NCI-H1092 (cell line): ENCODE results near the gene FASTK.
"Not testable (repeated sequence)": the region's sequence is repeated elsewhere in the genome, so short reads cannot be mapped to it uniquely, and the experiment has no call there.

Experiments used
- DNase-seq: peaks from one replicate; lab custom pipeline; 2025; lab: John Stamatoyannopoulos, UW

Gene FASTK

DNA sequence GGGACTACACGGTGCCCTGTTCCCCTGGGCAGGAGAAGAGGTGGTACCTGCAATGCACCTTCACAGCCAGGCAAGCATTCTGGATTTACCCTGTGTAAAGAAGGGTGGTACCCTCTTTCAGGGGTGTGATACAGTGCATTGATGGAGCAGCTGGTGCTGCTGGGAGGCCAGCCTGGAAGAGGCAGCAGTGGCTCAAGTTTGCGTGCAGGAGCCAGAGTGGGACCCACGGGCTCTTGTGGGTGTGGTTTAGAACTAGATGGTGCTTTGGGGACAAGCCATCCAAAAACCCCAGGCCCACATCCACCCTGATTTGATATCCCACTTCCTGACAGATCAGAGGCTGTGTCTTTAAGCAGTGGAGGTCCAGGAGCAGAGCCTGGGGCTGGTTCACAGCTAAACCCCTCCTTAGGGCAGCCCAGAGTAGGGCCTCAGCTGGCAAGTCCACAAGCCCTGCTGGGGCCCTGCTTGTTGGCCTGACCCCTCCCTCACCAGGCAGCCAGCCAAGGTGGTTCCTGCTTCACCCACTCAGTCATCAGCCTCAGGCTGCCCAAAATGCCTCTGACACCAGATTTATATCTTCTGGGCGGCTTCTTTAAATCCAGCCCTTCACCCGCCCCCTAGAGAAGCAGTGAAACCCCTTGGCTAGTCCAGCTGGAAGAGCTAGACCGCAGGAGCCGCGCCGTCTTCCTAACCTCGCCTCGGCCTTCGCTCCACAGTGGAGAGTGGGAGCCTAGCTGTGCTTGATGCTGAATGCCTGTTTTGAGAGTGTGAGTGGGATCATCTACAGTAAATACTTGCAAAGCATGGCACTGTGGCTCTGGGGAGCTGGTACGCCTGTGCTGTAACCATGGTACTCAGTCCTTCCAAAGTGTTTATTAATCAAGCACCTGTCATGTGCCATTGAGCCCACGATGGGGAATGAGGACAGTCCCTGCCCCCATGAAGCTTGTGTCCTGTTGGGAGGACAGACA is 33.7 kb downstream of the FASTK start:
- DNase-seq, result no peak

DNA sequence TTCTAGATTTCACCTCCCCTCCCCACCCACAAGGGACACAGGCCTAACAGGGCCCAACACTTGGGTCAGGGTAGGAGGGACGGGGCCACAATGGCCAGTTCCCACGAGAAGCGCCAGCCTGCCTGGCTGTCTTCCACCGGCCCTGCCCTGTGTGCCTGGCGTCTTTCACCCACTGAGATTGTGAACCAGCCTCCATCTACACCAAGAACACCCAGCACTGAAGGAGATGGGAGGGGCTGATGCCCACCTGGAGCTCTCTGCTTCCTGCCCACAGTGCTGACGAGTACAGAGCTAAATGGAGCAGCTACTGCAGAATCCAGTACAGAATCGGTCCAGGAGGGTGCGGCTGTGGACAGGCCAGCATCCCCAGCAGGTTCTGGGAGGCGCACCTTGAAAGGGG is 34.6 kb downstream of the FASTK start:
- DNase-seq, result no peak

DNA sequence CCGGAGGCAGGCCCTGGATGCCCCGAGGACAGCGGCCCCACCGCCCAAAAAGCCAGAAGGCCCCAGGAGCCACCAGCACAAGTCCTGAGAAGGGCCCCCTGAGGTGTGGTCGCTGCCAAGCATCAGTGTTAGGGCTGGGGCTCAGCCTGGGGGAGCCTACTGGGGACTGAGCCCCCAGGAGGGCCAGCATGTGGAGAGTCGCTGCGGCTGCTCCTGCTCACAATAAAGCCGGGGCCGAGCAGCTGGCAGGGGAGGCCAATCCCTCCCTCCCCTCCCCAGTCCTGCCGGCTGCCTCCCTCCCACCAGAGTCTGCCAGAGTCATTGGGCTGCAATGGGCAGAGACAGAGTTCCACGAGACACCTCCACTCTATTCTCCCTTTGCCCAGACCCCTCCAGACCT is 35.3 kb downstream of the FASTK start:
- DNase-seq, result no peak

DNA sequence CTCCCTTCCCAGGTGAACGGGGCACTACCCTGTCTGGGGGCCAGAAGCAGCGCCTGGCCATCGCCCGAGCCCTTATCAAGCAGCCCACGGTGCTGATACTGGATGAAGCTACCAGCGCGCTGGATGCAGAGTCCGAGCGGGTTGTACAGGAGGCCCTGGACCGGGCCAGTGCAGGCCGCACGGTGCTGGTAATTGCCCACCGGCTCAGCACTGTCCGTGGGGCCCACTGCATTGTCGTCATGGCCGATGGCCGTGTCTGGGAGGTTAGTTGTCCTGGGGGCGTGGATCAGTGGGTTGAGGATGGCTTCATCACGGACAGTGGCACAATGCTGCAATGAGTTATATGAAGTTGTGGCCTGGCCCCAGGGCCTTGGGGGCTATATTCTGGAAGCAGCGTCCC is 36.6 kb downstream of the FASTK start:
- DNase-seq, result no peak

DNA sequence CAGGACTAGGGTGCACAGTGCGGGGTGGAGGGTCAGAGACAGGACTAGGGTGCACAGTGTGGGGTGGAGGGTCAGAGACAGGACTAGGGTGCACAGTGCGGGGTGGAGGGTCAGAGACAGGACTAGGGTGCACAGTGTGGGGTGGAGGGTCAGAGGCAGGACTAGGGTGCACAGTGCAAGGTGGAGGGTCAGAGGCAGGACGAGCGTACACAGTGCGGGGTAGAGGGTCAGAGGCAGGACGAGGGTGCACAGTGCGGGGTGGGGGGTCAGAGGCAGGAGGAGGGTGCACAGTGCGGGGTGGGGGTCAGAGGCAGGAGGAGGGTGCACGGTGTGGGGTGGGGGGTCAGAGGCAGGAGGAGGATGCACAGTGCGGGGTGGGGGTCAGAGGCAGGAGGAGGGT is 37.2 kb downstream of the FASTK start:
- not testable (repeated sequence) for DNase-seq

DNA sequence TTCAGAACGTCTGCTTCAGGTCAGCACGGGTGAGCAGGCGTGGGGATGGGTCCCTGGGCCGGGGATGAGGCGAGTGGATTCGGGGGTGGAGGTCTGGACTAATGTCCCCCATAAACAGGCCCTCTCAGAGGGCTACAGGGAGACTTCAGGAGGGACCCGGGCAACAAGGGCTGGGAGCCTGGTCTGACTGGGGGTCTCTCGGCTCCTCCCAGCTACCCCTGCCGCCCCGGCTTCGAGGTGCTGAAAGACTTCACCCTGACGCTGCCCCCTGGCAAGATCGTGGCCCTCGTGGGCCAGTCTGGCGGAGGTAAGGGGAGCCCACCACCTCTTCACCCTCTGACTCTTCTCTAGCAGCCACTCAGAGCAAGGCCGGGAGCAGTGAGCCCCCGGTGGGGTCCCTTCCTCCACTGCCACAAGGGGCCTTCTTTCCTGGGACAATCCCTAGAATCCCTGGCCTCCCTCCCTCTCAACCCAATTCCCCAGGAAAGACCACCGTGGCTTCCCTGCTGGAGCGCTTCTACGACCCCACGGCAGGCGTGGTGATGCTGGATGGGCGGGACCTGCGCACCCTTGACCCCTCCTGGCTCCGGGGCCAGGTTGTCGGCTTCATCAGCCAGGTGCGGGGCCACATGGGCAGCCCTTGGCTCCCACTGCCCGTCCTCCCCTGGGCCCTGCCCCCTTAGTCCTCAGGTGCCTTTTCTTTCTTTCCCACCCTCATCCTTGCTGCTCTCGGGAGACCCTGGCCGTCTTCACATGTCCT is 39.8 kb downstream of the FASTK start:
- no peak for DNase-seq

DNA sequence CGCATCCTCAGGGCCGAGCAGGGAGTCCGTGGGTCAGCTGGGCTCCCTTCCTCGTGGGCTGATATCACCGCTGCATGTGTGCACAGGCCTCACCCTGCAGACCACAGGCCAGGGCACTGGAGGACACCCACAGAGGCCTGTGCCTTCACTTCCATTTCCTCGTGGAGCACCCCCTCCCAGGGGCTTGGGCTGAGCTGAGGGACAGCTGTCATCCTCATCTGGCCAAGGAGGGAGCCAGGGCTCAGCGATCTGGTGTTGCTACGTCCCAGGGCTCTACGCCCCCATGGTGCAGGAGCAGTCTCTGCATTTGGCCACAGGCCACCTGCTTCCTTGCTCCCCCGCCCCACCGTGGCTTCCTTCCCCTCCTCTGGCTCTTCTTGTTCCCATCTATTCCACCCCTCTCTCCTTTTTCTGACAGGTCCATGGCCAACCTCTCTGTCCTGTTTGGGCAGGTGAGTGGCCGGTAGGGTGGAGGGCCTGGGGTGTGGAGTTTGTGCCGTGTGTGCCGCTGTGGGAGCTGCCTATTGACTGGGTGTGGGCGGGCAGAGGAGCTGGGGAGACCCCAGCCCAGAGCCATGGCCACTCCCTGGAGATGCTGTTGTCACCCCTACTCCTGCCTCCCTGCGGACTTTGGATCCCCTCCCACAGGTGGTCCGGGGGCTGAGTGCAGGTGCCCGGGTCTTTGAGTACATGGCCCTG is 40.6 kb downstream of the FASTK start:
- DNase-seq, result no peak

DNA sequence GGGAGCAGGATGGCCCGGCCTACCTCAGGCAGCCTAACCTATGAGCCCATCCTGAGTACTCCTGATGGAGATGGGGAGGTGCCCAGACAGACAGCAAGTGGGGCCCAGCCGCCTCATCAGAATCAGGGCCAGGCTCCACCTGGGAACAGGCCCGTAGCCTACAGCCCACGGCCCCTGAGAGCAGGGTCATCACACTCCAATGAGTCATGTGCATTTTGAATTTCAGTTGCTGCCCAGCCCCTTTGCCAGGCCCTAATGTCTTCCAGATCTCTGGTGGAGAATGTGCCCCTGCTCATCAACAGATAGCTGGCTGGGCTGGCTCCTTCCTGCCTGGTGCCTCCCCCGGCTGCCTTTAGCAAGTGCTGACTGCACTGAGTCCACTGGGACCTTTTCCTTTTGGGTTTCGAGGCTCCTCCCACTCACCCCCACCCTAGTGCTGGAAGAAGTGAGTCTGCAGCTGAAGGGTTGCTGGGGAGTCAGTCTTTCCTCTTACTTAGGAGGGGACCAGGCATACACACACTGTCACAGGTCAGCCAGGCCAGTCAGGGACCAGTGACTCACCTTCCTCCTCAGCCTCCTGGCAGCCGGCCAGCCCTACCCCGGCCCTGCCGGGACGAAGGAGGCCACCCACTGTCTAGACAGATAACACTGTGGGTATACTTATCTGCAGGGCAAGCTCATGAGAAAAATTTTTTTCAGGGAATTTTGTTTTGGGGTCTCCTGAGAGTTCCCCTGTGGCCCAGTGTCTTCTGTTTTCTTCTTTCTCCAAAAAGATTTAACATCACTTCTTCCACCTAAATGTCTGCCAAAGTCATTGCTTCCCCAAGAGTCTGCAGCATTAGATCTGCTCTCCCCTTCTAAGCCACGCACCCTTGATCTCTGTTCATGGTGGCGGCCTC is 41.4 kb downstream of the FASTK start:
- DNase-seq, result no peak

DNA sequence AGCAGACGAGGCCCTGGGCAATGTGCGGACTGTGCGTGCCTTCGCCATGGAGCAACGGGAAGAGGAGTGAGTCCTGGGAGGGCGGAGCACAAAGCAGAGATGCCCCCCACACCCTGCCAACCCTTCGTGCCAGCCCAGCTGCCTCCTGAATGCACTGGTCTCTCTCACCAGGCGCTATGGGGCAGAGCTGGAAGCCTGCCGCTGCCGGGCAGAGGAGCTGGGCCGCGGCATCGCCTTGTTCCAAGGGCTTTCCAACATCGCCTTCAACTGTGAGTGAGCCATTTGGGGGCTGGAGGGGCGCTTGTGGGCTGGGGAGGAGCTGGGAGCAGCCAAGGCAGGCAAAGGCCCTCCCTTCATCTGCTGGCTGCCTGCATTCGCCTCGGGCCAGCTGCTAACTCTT is 44.7 kb downstream of the FASTK start:
- no peak for DNase-seq

DNA sequence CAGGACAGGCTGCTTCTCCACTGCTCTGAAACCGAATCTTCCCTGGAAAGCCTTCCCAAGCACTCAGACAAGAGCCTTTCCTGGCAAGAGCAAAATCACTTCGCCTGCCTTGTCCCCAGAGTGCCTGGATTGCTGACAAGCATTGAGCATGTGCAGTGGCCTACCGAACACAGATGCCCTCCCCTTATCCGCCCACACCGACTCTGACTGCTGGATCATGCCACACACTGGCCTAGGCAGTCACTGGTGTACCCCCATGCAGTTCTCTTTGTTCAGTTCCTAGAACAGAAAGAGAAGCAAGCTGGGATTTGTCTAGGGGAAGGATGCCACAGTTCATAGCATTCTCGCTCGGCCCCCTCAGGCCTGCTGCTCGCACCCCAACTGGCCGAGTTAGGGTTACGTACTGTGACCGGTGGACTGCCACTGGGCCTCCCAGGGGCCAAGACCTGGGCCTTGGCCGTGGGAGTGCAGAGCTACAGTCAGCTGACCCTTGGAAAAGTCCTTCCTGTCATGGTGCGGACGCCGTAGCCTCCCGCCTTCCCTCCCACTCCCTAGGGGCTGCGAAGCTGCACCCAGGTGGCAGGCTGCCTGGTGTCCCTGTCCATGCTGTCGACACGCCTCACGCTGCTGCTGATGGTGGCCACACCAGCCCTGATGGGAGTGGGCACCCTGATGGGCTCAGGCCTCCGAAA is 45.4 kb downstream of the FASTK start:
- DNase-seq, result no peak

DNA sequence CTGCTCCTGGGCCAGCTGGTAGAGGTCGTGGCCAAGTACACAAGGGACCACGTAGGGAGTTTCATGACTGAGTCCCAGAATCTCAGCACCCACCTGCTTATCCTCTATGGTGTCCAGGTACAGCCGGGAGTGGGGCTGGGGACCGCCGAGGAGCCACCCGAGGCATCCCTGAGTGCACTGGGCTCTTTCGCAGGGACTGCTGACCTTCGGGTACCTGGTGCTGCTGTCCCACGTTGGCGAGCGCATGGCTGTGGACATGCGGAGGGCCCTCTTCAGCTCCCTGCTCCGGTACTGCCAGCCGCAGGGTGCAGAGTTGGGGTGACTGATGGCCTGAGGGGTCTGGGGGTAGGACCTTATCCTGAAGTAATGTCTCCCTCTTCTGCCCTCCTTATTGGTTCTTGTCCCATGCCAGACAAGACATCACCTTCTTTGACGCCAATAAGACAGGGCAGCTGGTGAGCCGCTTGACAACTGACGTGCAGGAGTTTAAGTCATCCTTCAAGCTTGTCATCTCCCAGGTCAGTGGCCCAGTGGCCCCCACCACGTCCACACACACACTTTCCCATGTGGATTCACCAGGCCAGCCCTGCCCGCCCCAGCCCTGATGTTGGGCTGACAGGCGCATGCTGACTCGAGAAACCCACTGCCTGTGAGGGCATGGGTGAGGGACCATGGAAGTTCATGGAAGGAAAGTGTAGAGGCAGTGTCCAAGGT is 46.1 kb downstream of the FASTK start:
- no peak for DNase-seq

DNA sequence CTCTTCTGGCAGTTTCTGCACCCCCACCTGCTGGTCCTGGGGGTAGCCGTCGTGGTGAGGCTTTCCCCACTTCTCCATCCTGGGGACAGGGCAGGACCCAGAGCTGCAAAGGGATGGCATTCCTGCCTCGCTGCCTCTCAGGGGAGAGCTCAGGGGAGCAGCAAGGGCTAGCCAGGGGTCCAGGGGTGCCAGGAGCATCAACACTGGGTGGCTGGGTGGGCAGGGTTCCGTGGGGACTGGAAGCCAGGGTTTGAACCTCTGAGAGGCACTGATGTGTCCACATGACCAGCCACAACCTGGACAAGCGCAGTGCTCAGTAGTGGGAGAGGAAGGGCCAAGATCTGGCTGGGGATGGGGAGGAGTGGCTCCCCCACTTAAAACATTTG is 46.8 kb downstream of the FASTK start:
- DNase-seq, result no peak

DNA sequence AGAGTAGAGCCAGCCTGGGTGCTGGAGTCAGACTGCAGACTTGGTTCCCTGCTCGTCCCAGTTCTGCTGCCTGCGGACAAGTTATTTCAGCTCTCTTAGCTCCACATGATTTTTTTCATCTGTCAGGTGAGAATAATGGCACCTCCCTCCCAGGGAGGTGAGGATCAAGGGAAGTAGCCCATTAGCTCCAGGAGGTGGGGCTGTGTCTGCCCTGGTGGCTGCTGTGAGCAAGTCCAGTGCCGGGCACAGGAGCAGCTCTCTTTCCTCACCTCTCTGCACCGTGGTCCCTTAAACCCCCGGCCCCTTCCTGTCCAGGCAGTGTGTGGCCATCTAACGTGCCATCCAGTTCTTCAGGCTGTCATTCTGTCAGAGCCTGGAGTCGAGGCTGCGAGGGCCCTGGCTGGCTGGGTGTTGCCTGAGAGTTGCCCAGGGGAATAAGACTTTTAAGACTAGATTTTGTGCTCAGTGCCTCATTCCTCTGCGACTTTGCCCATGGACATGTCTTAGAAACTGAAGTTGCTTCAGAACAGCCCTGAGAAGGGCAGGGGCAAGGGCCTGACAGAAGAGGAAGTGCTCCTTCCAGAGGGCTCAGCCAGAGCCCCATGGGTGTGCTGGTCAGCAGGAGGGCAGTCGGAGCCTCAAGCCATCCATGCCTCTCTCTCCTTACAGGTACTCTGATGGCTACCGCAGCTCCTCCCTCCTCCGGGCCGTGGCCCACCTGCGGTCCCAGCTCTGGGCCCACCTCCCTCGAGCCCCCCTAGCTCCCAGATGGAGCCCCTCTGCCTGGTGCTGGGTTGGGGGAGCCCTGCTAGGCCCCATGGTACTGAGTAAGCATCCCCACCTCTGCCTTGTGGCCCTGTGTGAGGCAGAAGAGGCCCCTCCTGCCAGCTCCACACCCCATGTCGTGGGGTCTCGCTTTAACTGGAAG is 47.4 kb downstream of the FASTK start:
- no peak for DNase-seq

DNA sequence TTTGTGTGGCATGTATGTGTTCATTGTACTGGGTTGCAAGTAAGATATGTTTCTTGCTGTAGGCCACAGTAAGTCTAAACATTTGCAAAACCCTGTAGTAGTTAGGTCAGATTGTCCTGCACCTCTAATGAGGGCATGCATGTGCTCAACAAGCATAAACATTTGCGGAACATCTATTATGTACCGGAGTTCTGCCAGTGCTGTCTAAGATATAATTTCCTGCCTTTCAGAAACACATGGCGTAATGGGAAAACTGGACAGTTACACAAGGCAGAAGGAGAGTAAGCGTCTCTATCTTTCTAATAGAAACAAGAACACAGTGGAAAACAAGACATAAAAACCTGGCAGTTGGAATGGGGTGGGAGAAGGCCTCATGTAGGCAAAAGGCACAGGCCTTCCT is 49.6 kb downstream of the FASTK start:
- DNase-seq, result no peak

DNA sequence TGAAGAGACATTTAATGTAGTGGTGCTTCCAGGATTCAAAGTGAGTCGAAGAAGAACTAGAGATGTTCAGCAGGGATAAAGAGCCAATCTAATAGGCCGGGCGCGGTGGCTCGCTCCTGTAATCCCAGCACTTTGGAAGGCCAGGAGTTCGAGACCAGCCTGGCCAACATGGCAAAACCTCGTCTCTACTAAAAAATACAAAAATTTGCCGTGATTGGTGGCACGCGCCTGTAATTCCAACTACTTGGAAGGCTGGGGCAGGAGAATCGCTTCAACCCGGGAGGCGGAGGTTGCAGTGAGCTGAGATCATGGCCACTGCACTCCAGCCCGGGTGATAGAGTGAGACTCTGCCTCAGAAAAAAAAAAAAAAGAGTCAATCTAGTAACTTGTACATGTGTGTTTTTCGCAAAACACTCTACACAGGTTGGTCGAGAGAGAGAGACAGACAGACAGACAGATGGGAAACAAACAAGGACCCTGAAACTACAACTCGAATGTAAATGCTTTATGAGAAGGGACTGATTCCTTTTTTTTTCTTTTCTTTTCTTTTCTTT is 51.6 kb downstream of the FASTK start:
- DNase-seq, result no peak

DNA sequence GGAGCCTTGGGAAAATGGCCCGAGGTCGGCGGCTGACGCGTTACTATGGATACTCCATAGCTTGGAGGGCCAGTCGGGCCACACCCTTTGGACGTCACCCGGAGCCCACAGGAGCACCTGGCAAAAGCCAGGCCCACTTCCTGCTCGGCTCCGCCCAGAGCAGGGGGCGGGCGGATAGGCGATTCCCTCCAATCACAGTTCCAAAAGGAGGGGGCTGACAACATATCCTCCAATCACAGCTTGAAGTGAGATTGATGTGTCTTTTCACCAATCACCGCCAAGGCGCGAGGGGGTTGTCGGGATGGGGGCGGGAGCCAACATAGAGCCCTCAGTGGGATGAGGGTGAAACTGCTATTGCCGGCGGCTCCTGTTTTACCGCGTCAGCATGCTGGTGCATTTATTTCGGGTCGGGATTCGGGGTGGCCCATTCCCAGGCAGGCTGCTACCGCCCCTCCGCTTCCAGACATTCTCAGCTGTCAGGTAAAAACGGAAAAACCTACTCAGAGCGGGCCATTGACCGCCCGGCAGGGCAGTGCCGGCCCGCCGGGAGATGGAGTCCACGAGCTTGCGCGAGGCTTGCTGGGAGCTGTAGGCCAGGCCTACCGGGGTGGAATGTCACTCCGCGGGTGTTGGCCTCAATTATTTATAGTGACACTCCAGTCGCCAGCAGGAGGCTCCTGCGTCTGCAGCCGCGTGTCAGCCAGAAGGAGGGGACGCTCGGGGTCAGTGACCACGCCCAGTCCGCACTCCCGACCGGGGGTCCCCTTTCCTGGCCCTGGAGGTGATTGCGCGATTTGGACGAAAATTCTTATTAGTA is 52.3 kb downstream of the FASTK start, which contains the start of gene ABCB8:
Gene ABCB8, plus strand, starts transcription at position 320 of the 817 bp plus-strand sequence. Its CDS starts 66 bp downstream, at position 386.
- peak; percentile 100 for DNase-seq

DNA sequence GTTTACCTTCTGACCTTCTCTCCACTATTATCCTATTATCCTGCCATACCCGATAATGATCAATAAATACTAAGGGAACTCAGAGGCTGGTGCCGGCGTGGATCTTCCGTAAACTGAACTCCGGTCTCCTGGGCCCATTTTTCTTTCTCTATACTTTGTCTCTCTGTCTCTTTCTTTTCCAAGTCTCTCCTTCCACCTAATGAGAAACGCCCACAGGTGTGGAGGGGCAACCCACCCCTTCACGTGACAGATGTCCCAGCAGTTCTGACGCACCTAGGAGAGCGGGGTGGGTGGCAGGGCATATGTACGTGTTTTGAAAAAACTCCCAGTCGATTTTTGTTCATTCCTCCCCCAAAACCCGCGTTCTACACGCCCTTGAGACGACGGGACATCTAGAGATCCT is 52.9 kb downstream of the FASTK start:
- DNase-seq, result not testable (repeated sequence)
